ENCODE results near the gene DAP3. TPM values are rescaled to one million over a fixed set of nuclear protein-coding genes. Genes with fewer than 3 reads are reported as not detected.

The DAP3 gene
- total and polyA plus RNA-seq, 10 of the 15 experiments (the other 5 are each of a cell fraction or from before 2014, with no cell fraction given), result 60.0 to 223 (median 138) TPM

DNA sequence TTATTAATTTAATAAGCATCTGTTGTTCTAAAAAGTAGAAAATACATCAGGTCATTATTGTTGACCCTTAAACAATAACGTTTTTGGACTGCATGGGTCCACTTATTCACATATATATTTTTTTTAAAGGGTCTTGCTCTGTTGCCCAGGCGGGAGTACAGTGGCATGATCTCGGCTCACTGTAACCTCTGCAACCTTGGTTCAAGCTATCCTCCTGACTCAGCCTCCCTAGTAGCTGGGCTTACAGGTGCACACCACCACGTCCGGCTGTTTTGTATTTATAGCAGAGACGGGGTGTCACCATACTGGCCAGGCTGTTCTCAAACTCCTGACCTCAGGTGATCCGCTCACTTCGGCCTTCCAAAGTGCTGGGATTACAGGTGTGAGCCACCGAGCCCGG, 53.0 kb downstream of the DAP3 start:
- H3K27me3 ChIP-seq (replicated peaks in 1 of 2; ENCODE audit: control insufficient read depth in 2 of 2, insufficient read depth in 2 of 2, low read length in 1 of 2), result no peaks in the 10 kb centered on the region
- no peak overlapping the region for H3K27ac ChIP-seq (ENCODE audit: control insufficient read depth, insufficient read depth)
- no peak for ATAC-seq
- SMC1A ChIA-PET (ENCODE audit: uncharacterized antibody, unreplicated experiment), result interaction anchor here (0.7 kb wide), 1 partner anchor 16 kb away, joined by 3 read pairs; no protein-coding TSS in a partner anchor
- intact Hi-C loops (cut with micrococcal nuclease; ENCODE audit: unreplicated experiment), result no loop called here
- no peak for FAIRE-seq
- no peaks in the 10 kb centered on the region for H4K20me1 ChIP-seq (ENCODE audit: control insufficient read depth, insufficient read depth)
- POLR2A ChIA-PET, result interaction anchor here (1.1 kb wide), 1 partner anchor 13 kb away, joined by 3 read pairs; no protein-coding TSS in a partner anchor
- no TSS peak for BruUV-seq (replicated peaks)
- no peak overlapping the region for H2AFZ ChIP-seq (ENCODE audit: control insufficient read depth, low read depth, low read length)
- peaks cover 4% of the 10 kb centered on the region for H3K4me1 ChIP-seq (ENCODE audit: control insufficient read depth, insufficient read depth, low read length)
- in situ Hi-C loops (cut with MboI), result no loop called here
- no peak for DNase-seq (ENCODE audit: low read depth, low spot score)
- no peak overlapping the region for H3K9ac ChIP-seq (ENCODE audit: control insufficient read depth, insufficient read depth, low read length)
- RAD21 ChIA-PET (ENCODE audit: unreplicated experiment), result no interaction called here
- H3K4me2 ChIP-seq (ENCODE audit: control insufficient read depth, insufficient read depth), result no peak overlapping the region
- TF ChIP-seq CBX3 (IDR thresholded peaks at IDR 0.05; ENCODE audit: borderline replicate concordance, low read depth) (no peak), BACH1 (IDR thresholded peaks at IDR 0.05; ENCODE audit: borderline replicate concordance) (no peak), PAX8 (IDR thresholded peaks at IDR 0.05) (no peak), NFXL1 (IDR thresholded peaks at IDR 0.05; ENCODE audit: borderline replicate concordance) (no peak), NFYA (IDR thresholded peaks at IDR 0.05; ENCODE audit: borderline replicate concordance, low read depth, low read length) (no peak)
- TF ChIP-seq, protein P1, sequence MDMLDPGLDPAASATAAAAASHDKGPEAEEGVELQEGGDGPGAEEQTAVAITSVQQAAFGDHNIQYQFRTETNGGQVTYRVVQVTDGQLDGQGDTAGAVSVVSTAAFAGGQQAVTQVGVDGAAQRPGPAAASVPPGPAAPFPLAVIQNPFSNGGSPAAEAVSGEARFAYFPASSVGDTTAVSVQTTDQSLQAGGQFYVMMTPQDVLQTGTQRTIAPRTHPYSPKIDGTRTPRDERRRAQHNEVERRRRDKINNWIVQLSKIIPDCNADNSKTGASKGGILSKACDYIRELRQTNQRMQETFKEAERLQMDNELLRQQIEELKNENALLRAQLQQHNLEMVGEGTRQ (IDR thresholded peaks at IDR 0.05; ENCODE audit: borderline replicate concordance, low read depth, low read length), result no peak
- H3K9me3 ChIP-seq (replicated peaks; ENCODE audit: control insufficient read depth, insufficient read depth, low read length), result no peaks in the 10 kb centered on the region
- no peaks in the 10 kb centered on the region; the same call in none of the 2 replicates for H3K79me2 ChIP-seq (ENCODE audit: control insufficient read depth, insufficient read depth, low read length)
- CTCF ChIA-PET, result no interaction called here
- no peak overlapping the region for H3K4me3 ChIP-seq
- peaks cover 3 to 8% of the 10 kb centered on the region in 2 experiments; a peak in 3 of 4 replicates for H3K36me3 ChIP-seq (ENCODE audit: control insufficient read depth in 2 of 2, insufficient read depth in 2 of 2, low read length in 1 of 2)
- WGBS (ENCODE audit: insufficient coverage, insufficient replicate concordance, low lambda C conversion rate, missing lambda C conversion rate), result 87% methylated on average over 10 of the region's 10 CpGs

Measured in GM12878 (cell line).